GM19240 (cell line): ENCODE data around the gene CCDC50.

Experiments used
- DNase-seq: peaks from one replicate; pipeline ENCODE4 v3.0.0; 2011; ENCODE audit warnings: low spot score; ENCODE audit not compliant: insufficient read length

CCDC50 gene

GRCh38 chr3:191316876-191317603, 12.2 kb upstream of the CCDC50 start:
- DNase-seq = no peak

DNA sequence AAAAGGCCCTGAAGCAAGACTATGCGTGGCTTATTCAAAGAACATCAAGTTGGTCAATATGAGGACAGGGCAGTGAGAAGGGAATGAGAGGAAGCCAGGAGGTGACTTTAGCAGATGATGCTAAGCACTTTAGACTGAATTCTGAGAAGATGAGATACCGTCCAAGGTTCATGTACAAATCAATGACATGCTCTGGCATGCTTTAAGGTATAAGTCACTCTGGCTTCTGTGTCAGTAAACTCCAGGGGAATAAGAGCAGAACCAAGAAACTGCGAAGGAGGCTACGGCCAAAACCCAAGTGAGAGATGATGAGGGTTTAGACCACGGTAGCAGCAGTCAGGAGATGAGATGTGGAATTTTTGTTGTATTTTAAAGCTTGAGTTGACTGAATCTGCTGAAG, 8.9 kb upstream of the CCDC50 start:
- DNase-seq = no peak

- no peak for DNase-seq
Measured at GRCh38 chr3:191321019-191321767, 8.0 kb upstream of the CCDC50 start.

GRCh38 chr3:191324936-191325335, 4.3 kb upstream of the CCDC50 start:
- no peak for DNase-seq

DNA sequence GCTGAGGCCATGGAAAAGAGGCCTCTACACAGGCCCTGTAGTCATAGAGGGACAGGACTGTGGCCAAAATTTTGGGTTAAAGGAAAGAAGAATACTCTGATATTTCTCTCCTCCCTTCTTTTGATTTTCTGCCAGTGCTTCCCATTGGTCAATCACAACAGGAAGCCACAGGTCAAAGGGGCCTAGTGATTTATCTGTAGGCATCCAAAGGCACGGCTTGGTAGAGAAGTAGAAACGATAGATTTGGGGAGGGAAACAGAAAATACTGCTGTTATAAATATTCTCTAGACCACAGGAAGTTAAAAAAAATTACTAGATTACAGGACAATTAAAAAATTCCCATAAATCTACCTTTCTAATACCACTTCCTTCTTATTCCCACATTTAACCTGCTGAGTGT, 1.7 kb upstream of the CCDC50 start:
- DNase-seq = no peak

DNA sequence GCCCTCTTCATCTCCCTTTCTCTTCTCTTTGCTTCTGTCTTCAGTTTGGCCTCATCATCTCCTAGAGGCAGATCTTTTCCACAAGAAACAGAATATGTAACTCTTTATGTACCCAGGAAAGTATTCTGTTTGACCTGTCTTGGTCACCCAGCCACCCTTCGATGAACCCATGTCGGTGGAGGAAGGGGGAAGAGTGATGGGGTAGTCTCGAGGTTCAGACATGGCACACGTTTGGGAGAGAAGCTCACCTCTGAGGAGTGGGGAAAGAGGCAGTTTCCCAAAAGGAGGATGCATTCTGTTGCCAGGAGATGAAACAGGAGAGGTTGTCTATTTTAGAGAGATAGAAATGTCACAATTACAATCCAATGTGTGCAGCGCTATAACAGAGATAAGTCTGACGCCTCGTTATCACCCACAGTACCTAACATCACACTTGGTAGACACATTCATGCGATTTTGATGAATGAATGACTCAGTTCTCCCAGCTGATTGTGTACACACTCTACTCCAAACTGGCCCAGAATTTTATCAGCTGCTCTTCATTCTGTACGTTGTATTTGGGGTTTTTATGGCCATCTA, 722 bp upstream of the CCDC50 start:
- no peak for DNase-seq

DNA sequence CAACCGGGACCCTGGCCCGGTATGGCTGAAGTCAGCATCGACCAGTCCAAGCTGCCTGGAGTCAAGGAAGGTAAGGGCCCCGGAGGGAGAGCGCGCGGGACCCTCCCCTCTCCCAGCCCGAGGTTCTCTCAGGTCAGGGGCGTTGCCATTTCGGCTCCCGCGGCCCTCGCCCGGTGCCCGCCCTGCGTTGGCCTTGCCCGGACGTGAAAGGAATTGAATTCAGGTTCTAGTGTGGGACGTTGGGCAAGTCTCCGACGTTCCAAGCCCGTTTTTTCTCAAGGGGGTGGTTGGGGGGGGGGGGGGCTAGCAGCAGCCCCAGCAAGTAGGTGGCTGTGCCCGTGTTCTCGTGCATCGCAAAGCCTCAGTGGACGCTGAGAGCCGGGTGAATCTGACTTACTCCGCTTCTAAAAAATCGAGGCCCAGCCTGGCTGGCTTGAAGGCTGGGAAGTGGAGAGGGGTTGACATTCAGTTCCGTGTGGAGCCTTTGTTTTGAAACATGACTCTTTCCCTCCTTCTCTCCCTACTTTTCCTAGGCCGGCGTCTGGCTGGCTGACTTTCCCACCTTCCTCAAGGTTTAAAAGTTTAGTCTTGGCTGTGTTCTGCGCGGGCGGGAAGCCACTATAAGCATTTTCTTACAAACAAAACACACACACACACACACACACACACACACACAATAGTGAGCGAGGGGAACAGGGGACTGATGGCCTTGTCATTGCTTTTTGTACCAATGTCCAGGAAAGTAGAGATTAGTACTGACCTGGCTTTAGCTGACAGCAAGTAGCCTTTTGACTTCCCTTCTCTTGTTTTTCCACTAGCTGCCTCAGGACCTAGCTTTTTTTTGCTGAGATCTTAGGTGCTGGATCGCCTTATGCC, 698 bp downstream of the CCDC50 start, which contains the start of gene UTS2B:
TSS of gene UTS2B (minus strand) at position 873 of the 876 bp plus-strand sequence. CDS start 48,337 bp downstream, outside the sequence.
- DNase-seq = no peak

- no peak for DNase-seq
Measured at GRCh38 chr3:191330530-191331048, 1.4 kb downstream of the CCDC50 start.

DNA sequence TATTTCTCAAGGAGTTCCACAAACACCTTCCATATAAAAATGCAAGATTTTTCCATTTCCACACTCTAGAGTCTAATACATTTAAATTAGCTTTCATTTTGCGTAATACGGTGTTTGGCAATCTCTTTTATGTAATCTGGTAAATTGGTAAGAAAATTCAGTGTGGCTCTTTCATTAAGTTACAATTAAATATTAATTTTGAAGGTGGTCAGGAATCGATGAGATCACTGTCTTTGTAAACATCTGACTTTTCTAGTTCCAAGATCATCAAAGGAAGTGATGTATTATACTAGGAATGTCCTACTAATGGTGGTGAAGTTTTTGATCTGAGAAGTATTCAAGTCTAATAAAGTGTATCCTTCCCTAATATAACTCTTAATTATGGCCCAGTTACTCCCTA, 2.2 kb downstream of the CCDC50 start:
- no peak for DNase-seq

DNA sequence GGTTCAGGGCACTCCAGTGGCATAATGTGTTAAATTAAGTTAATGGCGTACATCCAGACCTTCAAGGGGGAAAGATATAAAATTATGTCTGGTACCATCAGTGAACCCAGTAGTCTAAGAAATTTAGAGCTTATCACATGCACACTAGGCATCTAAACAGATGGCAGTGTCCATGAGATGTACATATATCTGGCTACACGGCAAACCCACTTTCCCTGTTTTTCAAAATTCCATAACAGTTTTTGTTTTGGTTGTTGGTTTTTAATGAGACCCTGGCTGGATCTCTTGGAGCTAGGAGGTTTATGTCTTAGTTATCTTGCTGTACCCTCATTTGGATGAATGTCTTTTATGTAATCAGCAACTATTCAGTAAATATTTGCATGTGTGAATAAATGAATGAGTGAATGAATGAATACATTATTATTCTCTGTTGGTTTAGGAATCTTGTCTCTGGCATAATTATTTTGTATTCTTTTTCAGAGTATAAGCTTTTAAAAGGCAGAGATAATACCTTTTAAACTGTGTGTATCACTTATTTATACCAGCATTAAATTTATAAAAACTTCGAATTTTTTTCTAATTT, 4.2 kb downstream of the CCDC50 start:
- DNase-seq = no peak

GRCh38 chr3:191334346-191334893, 5.2 kb downstream of the CCDC50 start:
- no peak for DNase-seq

DNA sequence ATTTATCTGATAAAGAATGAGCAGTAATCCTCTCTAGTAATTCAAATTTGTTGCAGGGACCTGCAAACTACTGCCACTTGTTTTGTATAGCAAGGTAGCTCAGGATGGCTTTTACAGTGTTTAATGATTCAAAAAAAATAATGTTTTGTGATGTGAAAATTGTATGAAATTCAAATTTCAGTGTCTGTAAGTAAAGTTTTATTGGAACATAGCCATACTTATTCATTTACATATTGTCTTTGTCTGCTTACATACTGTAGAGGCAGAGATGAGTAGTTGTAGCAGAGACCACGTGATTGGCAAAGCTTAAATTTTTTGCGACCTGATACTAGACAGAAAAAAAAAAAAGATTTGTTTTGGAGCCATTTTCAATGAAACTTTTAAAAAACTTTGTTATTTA, 7.6 kb downstream of the CCDC50 start:
- no peak for DNase-seq

GRCh38 chr3:191338177-191338488, 8.9 kb downstream of the CCDC50 start:
- no peak for DNase-seq

DNA sequence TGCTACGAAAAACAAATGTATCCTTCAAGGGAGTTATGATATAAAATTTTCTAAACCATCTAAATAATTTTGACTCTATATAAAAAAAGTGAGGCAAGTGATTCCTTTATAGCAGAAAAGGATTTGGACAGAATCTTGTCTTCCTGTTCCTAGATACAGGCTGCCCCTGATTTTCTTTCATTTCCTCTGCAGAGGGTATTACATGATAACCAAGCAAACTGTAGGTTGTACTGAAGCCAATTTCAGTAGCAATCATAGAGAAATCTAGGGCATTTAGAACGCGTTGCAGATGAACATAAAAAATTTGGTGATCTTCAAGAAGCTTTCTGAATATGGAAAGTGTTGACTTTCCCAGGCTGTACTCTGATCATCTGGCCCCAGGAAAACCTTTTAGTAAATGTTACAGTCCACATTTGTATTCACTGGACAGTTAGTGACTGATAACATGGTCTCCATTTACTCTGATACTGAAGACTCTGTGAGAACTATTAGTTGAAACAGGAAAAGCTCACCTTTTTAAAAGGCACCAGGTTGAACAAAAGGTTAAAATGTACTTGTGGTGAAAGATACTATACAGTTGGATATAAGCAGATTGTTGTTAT, 10.2 kb downstream of the CCDC50 start:
- DNase-seq = no peak

DNA sequence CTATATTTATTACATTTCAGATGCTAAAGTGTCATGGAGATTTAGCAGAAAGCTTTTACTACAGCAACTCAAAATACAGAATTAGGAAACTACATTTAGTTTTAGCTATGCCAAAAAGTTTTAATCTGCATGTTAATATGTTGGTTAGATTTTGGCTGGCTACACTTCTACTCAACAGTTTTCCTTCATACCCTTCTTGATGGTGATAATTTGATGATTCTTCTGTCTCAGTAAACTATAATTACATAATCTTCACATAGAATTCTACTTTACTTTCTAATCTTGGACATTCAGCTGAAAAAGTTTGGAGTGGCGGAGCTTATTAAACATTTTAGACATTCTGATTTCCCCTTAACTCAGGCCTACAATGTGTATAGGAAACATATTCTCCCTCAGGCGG, 11.2 kb downstream of the CCDC50 start:
- DNase-seq = no peak

DNA sequence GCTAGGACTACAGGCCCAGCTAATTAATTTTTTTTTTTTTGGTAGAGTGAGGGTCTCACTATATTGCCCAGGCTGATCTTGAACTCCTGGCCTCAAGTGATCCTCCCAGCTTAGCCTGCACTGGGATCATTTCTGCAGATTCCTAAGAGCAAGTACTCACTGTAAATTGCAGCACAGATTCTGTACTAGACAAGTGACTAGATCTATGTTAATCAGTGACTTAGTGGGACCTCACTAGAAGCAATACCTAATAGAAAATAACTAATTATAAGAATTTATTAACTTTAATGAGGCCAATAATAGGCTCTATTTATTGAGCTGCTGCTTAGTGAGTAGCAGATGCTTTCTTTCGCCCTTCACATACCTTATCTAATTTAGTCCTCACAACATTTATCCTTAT, 11.8 kb downstream of the CCDC50 start:
- no peak for DNase-seq

GRCh38 chr3:191342006-191342405, 12.8 kb downstream of the CCDC50 start:
- no peak for DNase-seq

DNA sequence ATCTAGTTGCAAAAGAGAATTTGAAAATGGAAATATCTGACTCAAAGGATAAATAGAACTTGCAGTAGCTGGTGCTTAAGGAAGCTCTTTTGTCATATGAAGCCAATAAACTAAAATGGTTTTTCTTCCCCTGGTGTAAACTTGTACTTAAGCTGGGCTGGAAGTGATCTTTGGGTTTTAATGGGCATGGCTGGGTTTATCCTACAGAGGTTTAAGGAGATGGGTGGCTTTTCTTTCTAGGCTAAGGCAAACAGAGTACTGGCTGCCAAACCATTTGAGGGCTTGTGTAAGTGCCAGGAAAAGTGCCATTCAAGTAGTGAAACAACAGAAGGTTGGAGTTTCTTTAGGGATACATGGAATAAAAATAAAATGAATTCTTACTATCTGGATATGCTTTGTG, 13.2 kb downstream of the CCDC50 start:
- no peak for DNase-seq

DNA sequence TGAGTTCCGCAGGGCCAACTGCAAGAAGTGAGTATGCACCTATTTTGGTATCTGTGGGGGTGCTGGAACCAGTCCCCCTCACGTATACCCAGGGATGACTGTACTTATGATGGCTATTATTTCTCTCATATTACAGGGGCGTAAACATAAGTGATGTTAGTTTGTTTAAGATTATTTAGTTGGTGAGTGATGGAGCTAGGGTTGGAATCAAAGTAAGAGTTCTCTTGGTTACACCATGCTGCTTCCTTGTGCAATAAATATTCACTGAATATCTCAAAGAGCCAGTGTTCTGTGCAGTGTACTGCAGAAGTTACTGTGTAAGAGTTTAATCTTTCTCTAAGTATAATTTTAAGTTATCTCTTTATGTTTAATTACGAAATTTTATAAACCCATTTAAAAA, 13.9 kb downstream of the CCDC50 start:
- no peak for DNase-seq

GRCh38 chr3:191343913-191344312, 14.7 kb downstream of the CCDC50 start:
- DNase-seq = no peak
